Transverse colon (tissue), 4 donors: Measurements from ENCODE around the gene ZNF862. TPM values are rescaled to one million over a fixed set of nuclear protein-coding genes. Genes with fewer than 3 reads are reported as not detected.

Source experiments
- DNase-seq: peaks from one replicate; pipeline ENCODE4 v3.0.0-alpha.2; 2019
- H3K27ac ChIP-seq, 4 donors: fragments of 200-600 bp; sonication (generic); 2 replicates each; pipeline ENCODE4 v1.5.1; 2016 to 2018; ENCODE audit warnings: inconsistent platforms in 4 of 4
- H3K27me3 ChIP-seq: fragments of 200-600 bp; sonication (generic); 2 replicates; pipeline ENCODE4 v1.5.1; 2017; ENCODE audit warnings: inconsistent platforms
- H3K36me3 ChIP-seq, 4 donors: fragments of 200-600 bp; sonication (generic); 2 replicates each; pipeline ENCODE4 v1.5.1; 2017 to 2019; ENCODE audit warnings: inconsistent platforms in 4 of 4
- H3K4me1 ChIP-seq, 4 donors: fragments of 200-600 bp; sonication (generic); 2 replicates each; pipeline ENCODE4 v1.5.1; 2017 to 2020; ENCODE audit warnings: inconsistent platforms in 4 of 4
- H3K4me3 ChIP-seq, 4 donors: fragments of 200-600 bp; sonication (generic); 1 replicate in 1 of 4; 2 replicates in 3 of 4; pipeline versions ENCODE4 v1.5.1 to v1.6.1; 2017 to 2019; ENCODE audit warnings: inconsistent platforms in 4 of 4
- H3K9me3 ChIP-seq, 2 donors: fragments of 200-600 bp; sonication (generic); 2 replicates each; pipeline ENCODE4 v1.5.1; 2017 to 2019; ENCODE audit warnings: inconsistent platforms in 2 of 2
- EP300 ChIP-seq: sonication (generic); formaldehyde crosslinking; IDR thresholded peaks from one replicate; pipeline ENCODE4 v1.6.1; 2017; ENCODE audit warnings: antibody characterized with exemption, low read depth
- POLR2A ChIP-seq: fragments of 450-650 bp; IDR thresholded peaks from one replicate; pipeline ENCODE4 v1.6.1; 2016; ENCODE audit warnings: antibody characterized with exemption, mild to moderate bottlenecking, moderate library complexity
- POLR2AphosphoS5 ChIP-seq, 3 donors: sonication (generic); formaldehyde crosslinking; IDR thresholded peaks; one replicate each; pipeline ENCODE4 v1.6.1; 2016; ENCODE audit warnings: antibody characterized with exemption in 3 of 3
- WGBS, 2 donors: methylation state at CpG; one replicate each; pipeline ENCODE4 v1.1.5; 2018; ENCODE audit warnings: low coverage in 1 of 2; 5-methylcytosine and 5-hydroxymethylcytosine counted together
- in situ Hi-C, 4 donors: fragments of 200-750 bp; cut with MboI; loops; one replicate each; pipeline versions ENCODE4 v1.15.0 to v1.15.1; 2017; ENCODE audit warnings: low sequenced_read_pairs in 3 of 4, low pct_ligation_motif_present in 1 of 4, low pct_unique_long_range_greater_than_20kb in 1 of 4
- intact Hi-C: fragments of 100-400 bp; cut with DNase I; formaldehyde crosslinking; loops from one replicate; pipeline ENCODE4 v1.15.1; 2023; ENCODE audit warnings: low total_unique reads
- total RNA-seq, 4 donors: library from RNA; depleted of rRNA; stranded (reverse); fragments of >200 nt; gene quantifications; one replicate each; pipeline ENCODE4 v1.1.0, GENCODE V29; 2016
- TF ChIP-seq, protein P1 (sequence below), 5 experiments: fragments of 200-600 bp in 3 of 5; fragments of 450-650 bp in 2 of 5; sonication (generic) in 3 of 5; IDR thresholded peaks; 1 replicate in 2 of 5; 2 replicates in 3 of 5; pipeline ENCODE4 v1.5.1; 2016 to 2017; ENCODE audit warnings: antibody characterized with exemption in 5 of 5, inconsistent platforms in 3 of 5, mild to moderate bottlenecking in 2 of 5, moderate library complexity in 1 of 5

The ZNF862 gene
- total RNA-seq, 4 donors from 2014 or later, result 12.7 to 23.5 (median 17.6) TPM

DNA sequence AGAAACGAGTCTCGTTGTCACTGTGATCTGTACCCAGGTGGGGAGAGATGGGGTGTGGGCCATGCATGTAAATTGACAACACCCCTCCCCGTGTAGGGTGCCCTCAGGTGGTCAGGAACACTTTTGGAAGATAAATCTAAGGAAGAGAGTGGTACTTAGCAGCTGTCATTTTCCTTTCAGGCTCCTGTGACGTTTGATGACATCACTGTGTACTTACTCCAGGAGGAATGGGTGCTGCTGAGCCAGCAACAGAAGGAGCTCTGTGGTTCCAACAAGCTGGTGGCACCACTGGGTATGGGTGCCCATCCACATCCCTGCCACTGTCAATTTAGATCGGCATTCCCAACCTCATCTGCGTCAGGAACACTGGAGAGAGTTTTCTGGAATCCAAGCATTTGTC is 6.3 kb downstream of the ZNF862 start:
- intact Hi-C loops, result no loop called here
- peaks cover 0 to 4% (median 0%) of the 10 kb centered on the region in 4 donors for H3K36me3 ChIP-seq
- H3K27ac ChIP-seq, result no peak overlapping the region
- H3K4me1 ChIP-seq, result peaks cover 2 to 4% (median 3%) of the 10 kb centered on the region in 4 donors
- H3K4me3 ChIP-seq, result no peak overlapping the region
- TF ChIP-seq EP300 (no peak), POLR2A (no peak), POLR2AphosphoS5 (IDR thresholded peaks at IDR 0.05) (no peak)
- TF ChIP-seq, protein P1, sequence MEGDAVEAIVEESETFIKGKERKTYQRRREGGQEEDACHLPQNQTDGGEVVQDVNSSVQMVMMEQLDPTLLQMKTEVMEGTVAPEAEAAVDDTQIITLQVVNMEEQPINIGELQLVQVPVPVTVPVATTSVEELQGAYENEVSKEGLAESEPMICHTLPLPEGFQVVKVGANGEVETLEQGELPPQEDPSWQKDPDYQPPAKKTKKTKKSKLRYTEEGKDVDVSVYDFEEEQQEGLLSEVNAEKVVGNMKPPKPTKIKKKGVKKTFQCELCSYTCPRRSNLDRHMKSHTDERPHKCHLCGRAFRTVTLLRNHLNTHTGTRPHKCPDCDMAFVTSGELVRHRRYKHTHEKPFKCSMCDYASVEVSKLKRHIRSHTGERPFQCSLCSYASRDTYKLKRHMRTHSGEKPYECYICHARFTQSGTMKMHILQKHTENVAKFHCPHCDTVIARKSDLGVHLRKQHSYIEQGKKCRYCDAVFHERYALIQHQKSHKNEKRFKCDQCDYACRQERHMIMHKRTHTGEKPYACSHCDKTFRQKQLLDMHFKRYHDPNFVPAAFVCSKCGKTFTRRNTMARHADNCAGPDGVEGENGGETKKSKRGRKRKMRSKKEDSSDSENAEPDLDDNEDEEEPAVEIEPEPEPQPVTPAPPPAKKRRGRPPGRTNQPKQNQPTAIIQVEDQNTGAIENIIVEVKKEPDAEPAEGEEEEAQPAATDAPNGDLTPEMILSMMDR (IDR thresholded peaks at IDR 0.05), result no peak
- in situ Hi-C loops, result no loop called here
- WGBS, 2 donors, result 23 to 52% methylated on average over 3 to 6 of the region's 6 CpGs
- no peaks in the 10 kb centered on the region for H3K27me3 ChIP-seq
- no peaks in the 10 kb centered on the region for H3K9me3 ChIP-seq
- DNase-seq, result no peak

DNA sequence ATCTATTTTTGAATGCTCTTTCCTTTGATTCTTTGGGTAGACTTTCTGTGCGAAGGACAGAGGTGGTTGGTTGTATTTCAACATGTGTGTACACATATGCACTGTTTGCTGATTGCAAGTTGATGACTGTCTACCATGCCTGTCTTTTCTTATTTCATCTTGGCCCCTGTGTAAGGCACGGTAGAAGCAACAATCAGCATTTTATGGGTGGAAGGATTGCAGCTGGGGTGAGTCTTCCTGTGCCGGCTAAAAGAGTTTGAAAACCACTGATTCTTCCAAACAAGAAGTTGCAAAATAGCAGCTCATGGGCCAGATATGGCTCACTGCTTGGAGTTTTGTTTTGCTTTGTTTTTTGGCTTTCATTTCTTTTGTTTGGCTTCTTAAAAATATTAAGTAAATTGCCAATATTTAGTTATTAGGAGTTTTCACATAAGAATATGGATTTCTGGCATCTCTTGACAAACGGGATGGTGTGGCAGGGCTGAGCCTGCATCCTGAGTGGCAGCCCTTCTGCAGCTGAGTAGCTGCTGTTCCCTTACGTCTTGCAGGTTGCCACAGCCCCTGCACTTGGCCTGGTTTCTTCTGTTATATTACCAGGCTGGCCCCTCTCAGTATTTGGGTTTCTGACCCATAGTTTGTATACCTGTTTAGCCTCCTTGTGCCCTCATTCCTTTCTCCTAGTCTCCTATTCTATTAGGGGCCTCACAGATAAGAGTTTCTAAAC is 7.2 kb downstream of the ZNF862 start:
- no peaks in the 10 kb centered on the region for H3K27me3 ChIP-seq
- no peaks in the 10 kb centered on the region for H3K4me1 ChIP-seq
- no peak for TF ChIP-seq POLR2A
- peak in 1 of 3 donors; percentile 12 for TF ChIP-seq POLR2AphosphoS5 (IDR thresholded peaks at IDR 0.05)
- no peak overlapping the region for H3K27ac ChIP-seq
- no peak for DNase-seq
- in situ Hi-C loops, result no loop called here
- intact Hi-C loops, result loop anchor here (5.0 kb wide), 1 partner anchor 728 kb away; no protein-coding TSS in a partner anchor
- no peaks in the 10 kb centered on the region for H3K9me3 ChIP-seq
- no peak overlapping the region for H3K4me3 ChIP-seq
- peaks cover 0 to 4% (median 0%) of the 10 kb centered on the region in 4 donors for H3K36me3 ChIP-seq
- 69 to 86% methylated on average over 1 to 5 of the region's 5 CpGs for WGBS, 2 donors

DNA sequence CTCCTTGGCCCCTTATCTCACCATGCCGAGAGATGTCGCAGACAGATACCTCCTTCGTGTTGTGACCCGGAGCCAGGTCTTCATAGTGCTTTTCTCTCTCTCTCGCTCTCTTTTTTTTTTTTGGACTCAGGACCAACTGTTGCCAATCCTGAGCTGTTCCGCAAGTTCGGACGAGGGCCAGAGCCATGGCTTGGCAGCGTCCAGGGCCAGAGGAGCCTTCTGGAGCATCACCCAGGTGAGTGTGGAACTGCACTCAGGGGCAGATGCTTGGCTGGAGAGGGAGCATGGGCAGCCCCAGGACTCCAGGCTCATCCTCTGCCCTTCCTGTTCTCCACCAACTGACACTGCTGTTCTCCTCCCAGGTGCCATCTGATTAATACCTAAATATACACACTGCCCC is 7.8 kb downstream of the ZNF862 start:
- H3K27me3 ChIP-seq, result no peaks in the 10 kb centered on the region
- TF ChIP-seq, protein P1 (IDR thresholded peaks at IDR 0.05), result no peak
- TF ChIP-seq POLR2A (no peak), POLR2AphosphoS5 (IDR thresholded peaks at IDR 0.05) (no peak), EP300 (no peak)
- H3K4me1 ChIP-seq, result no peaks in the 10 kb centered on the region
- DNase-seq, result no peak
- H3K4me3 ChIP-seq, result no peak overlapping the region
- no peaks in the 10 kb centered on the region for H3K9me3 ChIP-seq
- in situ Hi-C loops (no loop called here), intact Hi-C loops (loop anchor here (5.0 kb wide), 1 partner anchor 729 kb away; no protein-coding TSS in a partner anchor)
- H3K27ac ChIP-seq, result no peak overlapping the region
- peaks cover 0 to 4% (median 0%) of the 10 kb centered on the region in 4 donors for H3K36me3 ChIP-seq
- WGBS, 2 donors, result 90 to 97% methylated on average over 8 to 9 of the region's 9 CpGs

DNA sequence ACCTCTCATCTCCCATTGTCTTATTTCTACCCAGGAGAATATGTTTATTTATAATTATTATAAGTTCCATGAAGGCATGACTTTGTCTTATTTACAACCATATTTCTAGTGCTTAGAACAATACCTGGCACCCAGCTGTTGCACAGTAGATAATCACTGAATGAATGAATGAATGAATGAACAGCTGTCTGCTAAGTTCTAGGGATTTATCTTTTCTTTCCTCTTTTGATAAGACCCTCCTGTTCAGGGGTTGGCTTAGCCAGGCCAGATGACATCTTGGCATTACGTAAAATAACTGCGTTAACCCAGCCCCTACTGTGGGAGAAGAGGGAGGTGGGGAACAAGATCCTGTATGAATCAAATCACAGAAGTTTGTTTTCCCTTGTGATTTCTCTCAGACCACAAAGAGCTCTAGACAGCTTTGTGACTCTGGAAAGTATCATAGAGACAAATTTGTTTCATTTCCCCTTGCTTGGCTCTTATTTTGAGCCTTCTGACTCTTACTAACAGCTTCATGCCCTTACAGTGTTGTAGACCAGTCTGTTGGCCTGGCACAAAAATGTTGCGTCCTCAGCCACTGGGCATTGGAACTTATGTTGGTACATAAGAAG is 8.4 kb downstream of the ZNF862 start:
- Histone ChIP-seq H3K9me3 (no peaks in the 10 kb centered on the region), H3K4me1 (no peaks in the 10 kb centered on the region), H3K27ac (no peak overlapping the region), H3K4me3 (no peak overlapping the region), H3K36me3 (peaks cover 0 to 4% (median 0%) of the 10 kb centered on the region in 4 donors), H3K27me3 (no peaks in the 10 kb centered on the region)
- TF ChIP-seq POLR2AphosphoS5 (IDR thresholded peaks at IDR 0.05) (no peak), POLR2A (no peak), EP300 (no peak)
- TF ChIP-seq, protein P1 (IDR thresholded peaks at IDR 0.05), result no peak
- in situ Hi-C loops (no loop called here), intact Hi-C loops (loop anchor here (5.0 kb wide), 1 partner anchor 729 kb away; no protein-coding TSS in a partner anchor)
- 87 to 89% methylated on average over 3 of the region's 3 CpGs for WGBS, 2 donors
- DNase-seq, result no peak
